Ishikawa (cell line): ENCODE results near the gene CD300C.

Experiments used
- CEBPB ChIP-seq: IDR thresholded peaks from 2 replicates; pipeline ENCODE4 v1.6.1; 2012
- CREB1 ChIP-seq: IDR thresholded peaks from 2 replicates; pipeline ENCODE4 v1.6.1; 2012; ENCODE audit warnings: low read depth
- EGR1 ChIP-seq: IDR thresholded peaks from 2 replicates; pipeline ENCODE4 v1.6.1; 2012
- EP300 ChIP-seq: IDR thresholded peaks from 2 replicates; pipeline ENCODE4 v1.6.1; 2012; ENCODE audit warnings: borderline replicate concordance
- FOXM1 ChIP-seq: IDR thresholded peaks from 2 replicates; pipeline ENCODE4 v1.6.1; 2012; ENCODE audit warnings: low read depth, borderline replicate concordance
- NFIC ChIP-seq: IDR thresholded peaks from 2 replicates; pipeline ENCODE4 v1.6.1; 2012
- RAD21 ChIP-seq: IDR thresholded peaks from 2 replicates; pipeline ENCODE4 v1.6.1; 2012; ENCODE audit warnings: low read depth
- TAF1 ChIP-seq: IDR thresholded peaks from 2 replicates; pipeline ENCODE4 v1.6.1; 2012; ENCODE audit warnings: low read depth, mild to moderate bottlenecking
- TCF12 ChIP-seq: IDR thresholded peaks from 2 replicates; pipeline ENCODE4 v1.6.1; 2012; ENCODE audit warnings: low read depth
- TEAD4 ChIP-seq: IDR thresholded peaks from 2 replicates; pipeline ENCODE4 v1.6.1; 2012
- YY1 ChIP-seq: IDR thresholded peaks from 2 replicates; pipeline ENCODE4 v1.6.1; 2012; ENCODE audit warnings: low read depth
- ZBTB7A ChIP-seq: IDR thresholded peaks from 2 replicates; pipeline ENCODE4 v1.6.1; 2012; ENCODE audit warnings: low read depth
- TF ChIP-seq, protein P1 (sequence below): IDR thresholded peaks from 2 replicates; pipeline ENCODE4 v1.6.1; 2012
- TF ChIP-seq, protein P2 (sequence below): IDR thresholded peaks from 2 replicates; pipeline ENCODE4 v1.6.1; 2012; ENCODE audit warnings: low read depth, mild to moderate bottlenecking
- TF ChIP-seq, protein P3 (sequence below): IDR thresholded peaks from 2 replicates; pipeline ENCODE4 v1.6.1; 2012

The CD300C gene

DNA sequence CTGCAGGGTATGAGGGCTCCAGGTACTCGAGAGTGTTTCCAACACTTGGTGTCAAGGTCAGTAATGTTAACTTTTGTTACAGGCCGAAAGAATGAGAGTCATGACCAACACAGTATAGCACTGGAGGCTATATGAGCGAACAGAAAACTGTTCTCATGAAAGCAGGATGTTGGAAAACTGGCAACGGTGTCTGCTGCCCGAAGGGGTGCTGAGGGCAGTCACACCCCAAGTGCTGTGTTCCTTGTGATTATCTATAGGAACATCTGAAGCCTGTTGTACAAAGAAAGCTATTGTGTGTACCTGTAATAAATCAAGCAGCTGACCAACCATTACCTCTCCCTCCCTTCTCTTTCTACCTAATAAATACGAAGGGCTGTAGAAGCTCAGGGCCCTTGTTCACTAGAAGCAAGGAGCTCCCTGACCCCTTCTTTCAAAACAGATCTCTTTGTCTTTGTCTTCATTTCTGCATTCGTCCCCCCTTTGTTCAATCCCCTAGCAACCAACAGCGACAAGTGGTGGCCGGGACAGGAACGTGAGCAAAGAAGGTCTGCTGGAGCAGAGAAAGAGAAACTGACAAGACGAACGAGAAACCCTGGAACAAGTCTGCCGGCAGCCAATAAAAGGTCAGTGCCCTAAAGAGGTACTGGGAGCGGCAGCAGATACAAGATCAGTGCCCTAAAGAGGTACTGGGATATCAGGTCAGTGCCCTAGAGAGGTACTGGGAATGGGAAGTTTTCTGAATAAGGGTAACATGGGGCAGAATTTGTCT lies 38.6 kb upstream of the CD300C start:
- no peak for TF ChIP-seq TCF12

DNA sequence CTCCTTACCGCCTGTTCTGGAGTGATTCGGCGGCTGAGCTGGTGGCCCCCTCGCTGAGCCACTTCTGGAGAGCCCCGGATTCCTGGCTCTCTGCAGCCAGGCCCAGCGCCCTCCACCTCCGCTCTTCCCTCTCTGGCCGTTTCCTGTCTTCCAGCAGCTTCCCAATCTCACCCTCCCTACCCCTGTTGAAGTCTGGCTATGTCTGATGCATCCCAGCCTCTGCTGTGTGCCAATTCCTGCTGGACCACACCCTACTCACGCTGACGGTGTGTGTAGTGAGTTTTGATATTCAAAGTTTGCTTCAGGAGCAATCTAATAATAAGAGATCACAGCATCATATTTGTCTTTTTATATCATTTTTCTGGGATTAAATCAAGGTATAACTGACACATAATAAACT lies 36.7 kb upstream of the CD300C start:
- TF ChIP-seq TAF1 = no peak
- no peak for TF ChIP-seq TEAD4
- no peak for TF ChIP-seq CEBPB
- TF ChIP-seq EP300 = no peak
- TF ChIP-seq TCF12 = no peak
- TF ChIP-seq CREB1 = no peak
- no peak for TF ChIP-seq ZBTB7A

DNA sequence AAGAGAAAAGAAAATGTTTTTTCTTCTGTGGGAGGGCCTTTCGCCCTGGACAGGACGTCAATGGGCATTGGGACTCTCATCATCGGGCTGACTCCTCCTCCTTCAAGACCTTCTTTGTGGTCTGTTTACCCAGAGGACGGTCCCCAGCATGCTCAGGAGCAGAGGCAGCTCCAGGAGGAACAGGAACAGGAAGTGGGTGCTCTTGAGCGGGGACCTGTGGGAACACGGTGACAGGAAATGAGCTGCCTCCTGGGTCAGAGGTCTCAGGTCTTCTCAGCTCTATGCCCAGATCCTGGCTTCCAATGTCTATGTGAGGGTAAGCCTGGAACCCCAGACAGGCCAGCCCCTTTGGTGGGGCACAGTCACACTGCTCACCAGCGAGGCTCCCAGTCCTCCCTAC lies 34.0 kb upstream of the CD300C start:
- TF ChIP-seq TCF12 = no peak
- TF ChIP-seq ZBTB7A = no peak
- no peak for TF ChIP-seq TAF1
- no peak for TF ChIP-seq FOXM1
- no peak for TF ChIP-seq RAD21

DNA sequence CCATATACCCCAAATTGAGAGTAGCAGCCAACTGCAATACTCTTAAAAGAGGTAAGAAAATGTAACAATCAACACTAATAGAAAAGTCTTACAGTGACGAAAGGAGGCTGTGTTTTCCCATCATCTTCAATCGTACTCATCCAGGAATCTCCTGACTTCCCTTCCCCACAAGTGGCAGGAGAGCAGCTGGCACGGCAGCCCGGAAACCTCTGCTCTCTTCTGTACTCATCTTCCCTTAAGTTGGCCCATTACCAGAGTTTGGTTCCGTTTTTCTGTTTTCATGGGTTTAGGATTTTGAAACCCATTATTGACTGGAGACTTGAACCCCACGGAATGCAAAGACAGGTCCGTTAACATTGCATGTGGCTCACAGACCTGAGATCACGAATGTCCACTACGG lies 33.1 kb upstream of the CD300C start:
- TF ChIP-seq TAF1 (no peak), ZBTB7A (no peak), CEBPB (no peak), EP300 (no peak), EGR1 (no peak), NFIC (no peak), FOXM1 (no peak), CREB1 (no peak), TEAD4 (no peak), RAD21 (no peak), YY1 (no peak), TCF12 (no peak)
- TF ChIP-seq, protein P1, sequence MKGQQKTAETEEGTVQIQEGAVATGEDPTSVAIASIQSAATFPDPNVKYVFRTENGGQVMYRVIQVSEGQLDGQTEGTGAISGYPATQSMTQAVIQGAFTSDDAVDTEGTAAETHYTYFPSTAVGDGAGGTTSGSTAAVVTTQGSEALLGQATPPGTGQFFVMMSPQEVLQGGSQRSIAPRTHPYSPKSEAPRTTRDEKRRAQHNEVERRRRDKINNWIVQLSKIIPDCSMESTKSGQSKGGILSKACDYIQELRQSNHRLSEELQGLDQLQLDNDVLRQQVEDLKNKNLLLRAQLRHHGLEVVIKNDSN = no peak
- TF ChIP-seq, protein P2, sequence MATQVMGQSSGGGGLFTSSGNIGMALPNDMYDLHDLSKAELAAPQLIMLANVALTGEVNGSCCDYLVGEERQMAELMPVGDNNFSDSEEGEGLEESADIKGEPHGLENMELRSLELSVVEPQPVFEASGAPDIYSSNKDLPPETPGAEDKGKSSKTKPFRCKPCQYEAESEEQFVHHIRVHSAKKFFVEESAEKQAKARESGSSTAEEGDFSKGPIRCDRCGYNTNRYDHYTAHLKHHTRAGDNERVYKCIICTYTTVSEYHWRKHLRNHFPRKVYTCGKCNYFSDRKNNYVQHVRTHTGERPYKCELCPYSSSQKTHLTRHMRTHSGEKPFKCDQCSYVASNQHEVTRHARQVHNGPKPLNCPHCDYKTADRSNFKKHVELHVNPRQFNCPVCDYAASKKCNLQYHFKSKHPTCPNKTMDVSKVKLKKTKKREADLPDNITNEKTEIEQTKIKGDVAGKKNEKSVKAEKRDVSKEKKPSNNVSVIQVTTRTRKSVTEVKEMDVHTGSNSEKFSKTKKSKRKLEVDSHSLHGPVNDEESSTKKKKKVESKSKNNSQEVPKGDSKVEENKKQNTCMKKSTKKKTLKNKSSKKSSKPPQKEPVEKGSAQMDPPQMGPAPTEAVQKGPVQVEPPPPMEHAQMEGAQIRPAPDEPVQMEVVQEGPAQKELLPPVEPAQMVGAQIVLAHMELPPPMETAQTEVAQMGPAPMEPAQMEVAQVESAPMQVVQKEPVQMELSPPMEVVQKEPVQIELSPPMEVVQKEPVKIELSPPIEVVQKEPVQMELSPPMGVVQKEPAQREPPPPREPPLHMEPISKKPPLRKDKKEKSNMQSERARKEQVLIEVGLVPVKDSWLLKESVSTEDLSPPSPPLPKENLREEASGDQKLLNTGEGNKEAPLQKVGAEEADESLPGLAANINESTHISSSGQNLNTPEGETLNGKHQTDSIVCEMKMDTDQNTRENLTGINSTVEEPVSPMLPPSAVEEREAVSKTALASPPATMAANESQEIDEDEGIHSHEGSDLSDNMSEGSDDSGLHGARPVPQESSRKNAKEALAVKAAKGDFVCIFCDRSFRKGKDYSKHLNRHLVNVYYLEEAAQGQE = no peak
- TF ChIP-seq, protein P3, sequence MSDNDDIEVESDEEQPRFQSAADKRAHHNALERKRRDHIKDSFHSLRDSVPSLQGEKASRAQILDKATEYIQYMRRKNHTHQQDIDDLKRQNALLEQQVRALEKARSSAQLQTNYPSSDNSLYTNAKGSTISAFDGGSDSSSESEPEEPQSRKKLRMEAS = no peak

DNA sequence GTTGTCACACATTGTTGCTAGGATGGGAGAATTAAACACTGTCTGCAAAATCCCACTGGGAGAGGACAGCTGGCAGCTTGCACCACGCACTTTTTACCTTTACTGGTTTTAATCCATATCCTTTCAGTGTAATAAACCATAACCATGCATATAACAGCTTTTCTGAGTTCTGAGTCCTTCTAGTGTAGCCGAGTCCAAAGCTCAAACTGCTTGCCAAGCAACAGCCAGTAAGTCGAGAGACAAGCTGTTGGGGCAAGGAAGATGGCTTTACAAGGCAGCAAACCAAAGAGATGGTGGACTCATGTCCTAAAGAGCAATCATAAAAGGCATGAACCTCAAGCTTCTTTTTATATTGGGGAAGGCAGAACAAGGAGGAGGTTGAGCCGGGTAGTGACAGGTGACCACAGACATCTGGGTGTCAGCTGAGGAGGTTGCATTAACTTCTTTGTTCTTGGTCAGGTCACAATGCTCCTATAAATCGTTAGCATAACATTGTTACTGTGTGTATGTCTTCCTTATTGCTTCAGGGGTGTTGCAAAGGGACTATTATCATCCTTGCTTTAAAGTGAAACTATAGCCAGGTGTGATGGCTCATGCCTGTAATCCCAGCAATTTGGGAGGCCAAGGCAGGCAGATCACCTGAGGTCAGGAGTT lies 28.7 kb upstream of the CD300C start:
- TF ChIP-seq TAF1 = no peak

DNA sequence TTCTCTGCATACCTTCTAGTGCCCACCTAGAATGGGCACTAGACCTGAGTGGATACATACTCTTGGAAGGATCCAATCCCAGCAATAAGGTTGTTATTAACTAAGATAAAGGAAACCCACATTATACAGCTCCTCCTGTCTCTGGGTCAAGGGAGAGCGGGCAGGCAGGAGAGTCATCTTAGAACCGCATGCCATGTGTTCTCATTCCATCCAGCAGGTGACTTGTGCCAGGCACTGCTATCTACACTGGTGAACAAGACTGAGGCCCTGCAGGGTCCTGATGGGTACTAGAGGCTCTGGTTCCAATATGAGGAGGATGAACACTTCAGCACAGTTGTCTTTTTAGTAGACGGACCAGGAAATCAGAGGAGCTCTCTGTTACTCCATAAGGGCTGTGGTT lies 27.3 kb upstream of the CD300C start:
- TF ChIP-seq, protein P1 = no peak
- TF ChIP-seq TCF12 = no peak
- TF ChIP-seq, protein P3 = no peak

DNA sequence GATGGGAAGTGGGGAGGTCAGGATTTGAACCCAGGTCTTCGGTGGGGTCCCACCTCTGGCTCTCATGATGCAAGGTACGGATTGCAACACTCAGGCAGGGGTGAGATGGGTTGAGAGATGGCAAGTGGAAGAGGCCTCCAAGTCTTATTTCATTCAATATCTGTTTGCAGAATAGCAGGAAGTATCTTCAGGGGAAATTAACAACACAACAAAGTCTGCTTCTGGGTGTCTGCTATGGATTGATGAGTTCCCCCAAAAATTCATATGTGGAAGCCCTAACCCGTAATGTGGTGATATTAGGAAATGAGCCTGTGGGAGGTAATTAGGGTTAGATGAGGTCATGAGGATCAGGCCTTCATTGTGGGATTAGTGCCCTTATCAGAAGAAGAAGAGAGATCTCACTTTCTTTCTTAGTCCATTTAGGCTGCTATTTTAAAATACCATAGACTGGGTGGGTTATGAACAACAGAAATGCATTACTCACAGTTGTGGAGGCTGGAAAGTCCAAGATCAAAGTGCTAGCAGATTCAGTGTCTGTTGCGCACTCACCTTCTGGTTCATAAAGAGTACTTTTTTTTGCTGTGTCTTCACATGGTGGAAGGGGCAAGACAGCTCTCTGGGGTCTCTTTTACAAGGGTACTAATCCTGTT lies 25.8 kb upstream of the CD300C start:
- TF ChIP-seq, protein P3 = no peak
- TF ChIP-seq, protein P2 = no peak
- no peak for TF ChIP-seq TEAD4
- no peak for TF ChIP-seq RAD21
- no peak for TF ChIP-seq TCF12
- no peak for TF ChIP-seq TAF1
- no peak for TF ChIP-seq FOXM1
- TF ChIP-seq NFIC = no peak
- TF ChIP-seq, protein P1 = no peak
- TF ChIP-seq CREB1 = no peak
- no peak for TF ChIP-seq ZBTB7A
- no peak for TF ChIP-seq CEBPB
